SJCRH30 (cell line): Measurements from ENCODE around the gene ZNF646. TPM values are rescaled to one million over a fixed set of nuclear protein-coding genes. Genes with fewer than 3 reads are reported as not detected.

Source experiments
- DNase-seq, 2 experiments: peaks; one replicate each; pipeline ENCODE4 v3.0.0-alpha.2; 2015 to 2020
- H3K27ac ChIP-seq: fragments of 250-450 bp; sonication (Bioruptor Pico); 2 replicates; pipeline ENCODE4 v1.5.1; 2020; ENCODE audit warnings: mild to moderate bottlenecking, moderate library complexity
- H3K27me3 ChIP-seq: fragments of 250-450 bp; sonication (Bioruptor Pico); 2 replicates; pipeline ENCODE4 v1.5.1; 2020; ENCODE audit warnings: mild to moderate bottlenecking, moderate library complexity
- H3K36me3 ChIP-seq: fragments of 250-450 bp; sonication (Bioruptor Pico); 2 replicates; pipeline ENCODE4 v1.5.1; 2020; ENCODE audit warnings: mild to moderate bottlenecking, moderate library complexity
- H3K4me1 ChIP-seq: fragments of 250-450 bp; sonication (Bioruptor Pico); 2 replicates; pipeline ENCODE4 v1.5.1; 2020; ENCODE audit warnings: mild to moderate bottlenecking, moderate library complexity
- H3K4me3 ChIP-seq: fragments of 250-450 bp; sonication (Bioruptor Pico); 2 replicates; pipeline ENCODE4 v1.5.1; 2020; ENCODE audit warnings: mild to moderate bottlenecking, moderate library complexity
- H3K9me3 ChIP-seq: fragments of 250-450 bp; sonication (Bioruptor Pico); replicated peaks from 2 replicates; pipeline ENCODE4 v1.5.1; 2020; ENCODE audit warnings: mild to moderate bottlenecking, moderate library complexity
- total RNA-seq: library from RNA; depleted of rRNA; stranded (reverse); fragments of >200 nt; shearing (Covaris generic); gene quantifications from 2 replicates; pipeline ENCODE4 v1.2.3, GENCODE V29; 2014

ZNF646 gene
- total RNA-seq, 1 experiment from 2014 or later, result 26.4 TPM

DNA sequence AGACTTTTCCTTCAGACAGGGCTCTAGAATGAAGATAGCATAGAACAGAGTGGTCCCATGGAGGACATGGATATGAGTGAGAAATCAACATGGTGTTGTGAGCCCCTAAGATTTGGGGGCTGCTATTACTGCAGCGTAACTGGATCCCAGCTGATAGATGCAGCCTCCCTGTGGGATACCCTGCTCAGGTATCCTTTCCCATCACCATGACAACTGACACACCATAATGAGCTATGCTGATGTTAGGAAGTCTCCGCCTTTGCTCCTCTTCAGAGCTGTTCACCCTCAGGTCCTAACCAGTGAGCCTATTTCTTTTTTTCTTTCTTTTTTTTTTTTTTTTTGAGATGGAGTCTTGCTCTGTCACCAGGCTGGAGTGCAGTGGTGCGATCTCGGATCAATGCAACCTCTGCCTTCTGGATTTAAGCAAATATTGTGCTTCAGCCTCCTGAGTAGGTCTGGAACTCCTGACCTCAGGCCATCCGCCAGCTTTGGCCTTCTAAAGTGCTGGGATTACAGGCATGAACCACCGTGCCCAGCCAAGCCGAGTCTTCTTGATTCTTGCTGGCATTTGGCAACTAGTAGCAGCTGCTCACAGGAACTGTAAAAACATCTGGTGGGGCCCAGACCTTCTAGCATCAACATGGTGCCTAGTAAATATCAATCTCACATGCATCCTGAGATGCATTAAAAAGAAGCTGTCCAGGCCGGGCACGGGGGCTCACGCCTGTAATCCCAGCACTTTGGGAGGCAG is 23.8 kb upstream of the ZNF646 start:
- Histone ChIP-seq H3K27me3 (no peaks in the 10 kb centered on the region), H3K9me3 (no peaks in the 10 kb centered on the region; the same call in 1 of the 2 replicates), H3K27ac (no peak overlapping the region), H3K36me3 (no peaks in the 10 kb centered on the region), H3K4me1 (peaks cover 23% of the 10 kb centered on the region), H3K4me3 (no peak overlapping the region)
- peak; percentile 55 to 71 for DNase-seq

DNA sequence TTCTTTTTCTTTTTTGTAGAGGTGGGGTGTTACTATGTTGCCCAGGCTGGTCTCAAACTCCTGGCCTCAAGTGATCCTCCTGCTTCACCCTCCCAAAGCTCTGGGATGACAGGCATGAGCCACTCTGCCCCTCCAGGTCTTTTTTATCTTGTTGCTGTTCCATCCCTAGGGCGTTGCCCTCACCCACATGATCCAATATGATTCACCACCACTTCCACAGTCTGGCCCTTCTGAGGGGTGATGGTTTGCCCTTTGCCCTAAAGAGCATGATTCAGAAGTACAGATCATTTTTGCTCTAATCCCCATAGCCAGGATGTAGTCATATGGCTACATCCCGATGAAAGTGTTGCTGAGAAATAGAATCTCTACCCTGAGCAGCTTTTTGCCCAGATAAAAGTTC is 22.1 kb upstream of the ZNF646 start:
- H3K27me3 ChIP-seq, result no peaks in the 10 kb centered on the region
- peaks cover 23% of the 10 kb centered on the region for H3K4me1 ChIP-seq
- H3K4me3 ChIP-seq, result no peak overlapping the region
- peak overlapping the region; percentile 50 for H3K27ac ChIP-seq
- H3K9me3 ChIP-seq, result no peaks in the 10 kb centered on the region
- no peaks in the 10 kb centered on the region for H3K36me3 ChIP-seq
- peak; percentile 73 to 78 for DNase-seq

DNA sequence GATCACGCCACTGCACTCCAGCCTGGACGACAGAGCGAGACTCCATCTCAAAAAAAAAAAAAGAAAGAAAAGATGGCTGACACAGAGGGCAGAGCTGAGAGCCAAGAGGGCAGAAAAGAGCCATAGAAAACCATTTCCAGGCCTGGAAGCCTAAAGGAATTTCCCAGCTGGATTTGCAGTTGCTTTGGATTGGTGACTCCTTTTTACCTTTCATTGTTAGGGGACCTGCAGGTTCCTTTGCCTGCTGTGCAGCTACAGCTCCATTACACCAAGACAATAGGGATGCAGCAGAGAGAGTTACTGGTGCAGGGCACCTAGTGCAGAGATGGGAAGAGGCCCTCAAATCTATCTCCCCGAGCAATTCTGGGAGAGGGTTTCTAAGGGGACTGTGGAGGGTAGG is 18.6 kb upstream of the ZNF646 start:
- no peak overlapping the region for H3K27ac ChIP-seq
- peaks cover 14% of the 10 kb centered on the region for H3K4me1 ChIP-seq
- no peak overlapping the region for H3K4me3 ChIP-seq
- no peaks in the 10 kb centered on the region for H3K9me3 ChIP-seq
- no peak for DNase-seq
- H3K36me3 ChIP-seq, result peaks cover 30% of the 10 kb centered on the region
- H3K27me3 ChIP-seq, result no peaks in the 10 kb centered on the region

DNA sequence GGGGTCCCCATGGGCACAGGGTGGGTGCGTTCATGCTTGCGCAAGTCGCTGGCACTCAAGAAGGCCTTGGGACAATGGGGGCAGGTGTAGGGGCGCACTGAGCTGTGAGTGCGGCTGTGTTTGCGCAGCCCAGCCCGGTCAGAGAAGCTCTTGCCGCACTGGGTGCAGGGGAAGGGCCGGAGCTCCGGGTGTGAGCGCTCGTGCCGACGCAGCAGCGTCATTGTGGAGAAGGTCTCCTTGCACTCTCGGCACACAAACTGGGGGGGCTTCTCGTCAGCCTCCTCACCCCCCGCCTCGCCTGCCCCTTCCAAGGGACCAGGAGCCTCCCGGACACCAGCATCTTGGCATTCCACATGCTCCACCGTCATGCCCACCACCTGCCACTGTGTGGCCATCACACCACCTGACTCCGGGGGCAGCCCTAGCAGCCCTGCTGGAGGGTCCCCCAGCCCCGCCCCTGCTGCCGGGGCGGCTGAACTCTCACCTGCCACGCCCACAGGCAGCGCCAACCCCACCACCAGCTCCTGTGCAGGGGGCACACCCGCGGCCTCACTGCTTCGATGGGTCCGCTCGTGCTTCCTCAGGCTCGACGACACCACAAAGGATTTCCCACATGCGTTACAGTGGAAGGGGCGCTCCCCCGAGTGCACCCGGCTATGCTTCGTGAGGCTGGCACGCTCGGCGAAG is 13.0 kb upstream of the ZNF646 start:
- Histone ChIP-seq H3K27me3 (no peaks in the 10 kb centered on the region), H3K36me3 (peaks cover 57% of the 10 kb centered on the region), H3K9me3 (no peaks in the 10 kb centered on the region), H3K4me1 (peaks cover 22% of the 10 kb centered on the region), H3K4me3 (no peak overlapping the region), H3K27ac (no peak overlapping the region)
- no peak for DNase-seq

DNA sequence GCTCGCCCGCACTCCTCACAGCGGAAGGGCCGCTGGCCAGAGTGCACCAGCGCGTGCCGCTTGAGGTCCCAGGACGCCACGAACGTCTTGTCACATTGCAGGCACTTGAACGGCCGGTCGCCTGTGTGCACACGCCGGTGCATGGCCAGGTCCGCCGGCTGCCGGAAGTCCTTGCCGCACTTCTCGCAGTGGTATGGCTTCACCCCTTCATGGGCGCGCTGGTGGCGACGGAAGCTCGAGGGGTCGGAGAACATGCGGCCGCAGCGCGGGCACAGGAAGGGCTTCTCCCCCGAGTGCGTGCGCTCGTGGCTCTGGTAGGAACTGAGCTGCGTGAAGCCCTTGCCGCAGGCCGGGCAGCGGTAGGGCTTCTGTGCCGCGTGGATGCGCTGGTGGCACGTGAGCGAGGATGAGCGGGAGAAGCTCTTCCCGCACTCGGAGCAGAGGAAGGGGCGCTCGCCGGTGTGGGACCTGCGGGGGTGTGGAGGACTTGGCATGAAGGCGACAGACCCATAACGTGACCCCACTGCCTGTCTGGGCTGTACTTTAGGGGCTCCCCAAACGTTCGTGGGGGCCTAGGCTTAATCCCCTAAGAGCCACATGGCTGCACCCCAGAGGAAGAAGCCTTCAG is 12.3 kb upstream of the ZNF646 start:
- Histone ChIP-seq H3K27me3 (no peaks in the 10 kb centered on the region), H3K4me3 (no peak overlapping the region), H3K9me3 (no peaks in the 10 kb centered on the region), H3K4me1 (peaks cover 24% of the 10 kb centered on the region), H3K27ac (no peak overlapping the region), H3K36me3 (peaks cover 60% of the 10 kb centered on the region)
- no peak for DNase-seq

DNA sequence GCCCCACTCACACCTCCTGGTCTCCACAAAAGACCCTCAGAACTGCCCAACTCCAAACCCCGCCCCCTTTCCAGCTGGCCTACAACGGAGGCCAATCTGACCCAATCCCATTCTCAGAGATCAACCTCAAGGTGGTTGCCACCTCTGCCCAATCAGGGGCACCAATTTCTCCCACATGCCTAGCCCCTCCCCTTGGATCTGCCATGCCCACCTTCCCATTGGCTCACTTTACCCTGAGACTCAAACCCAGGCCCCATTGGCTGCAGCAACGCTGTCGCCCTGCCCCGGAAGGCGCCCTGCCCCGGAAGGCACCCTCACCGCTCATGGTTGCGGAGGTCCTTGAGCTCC is 10.8 kb upstream of the ZNF646 start:
- Histone ChIP-seq H3K9me3 (no peaks in the 10 kb centered on the region), H3K27me3 (no peaks in the 10 kb centered on the region), H3K4me1 (peaks cover 24% of the 10 kb centered on the region), H3K27ac (peak overlapping the region; percentile 91), H3K36me3 (peaks cover 55% of the 10 kb centered on the region), H3K4me3 (no peak overlapping the region)
- DNase-seq, result no peak

DNA sequence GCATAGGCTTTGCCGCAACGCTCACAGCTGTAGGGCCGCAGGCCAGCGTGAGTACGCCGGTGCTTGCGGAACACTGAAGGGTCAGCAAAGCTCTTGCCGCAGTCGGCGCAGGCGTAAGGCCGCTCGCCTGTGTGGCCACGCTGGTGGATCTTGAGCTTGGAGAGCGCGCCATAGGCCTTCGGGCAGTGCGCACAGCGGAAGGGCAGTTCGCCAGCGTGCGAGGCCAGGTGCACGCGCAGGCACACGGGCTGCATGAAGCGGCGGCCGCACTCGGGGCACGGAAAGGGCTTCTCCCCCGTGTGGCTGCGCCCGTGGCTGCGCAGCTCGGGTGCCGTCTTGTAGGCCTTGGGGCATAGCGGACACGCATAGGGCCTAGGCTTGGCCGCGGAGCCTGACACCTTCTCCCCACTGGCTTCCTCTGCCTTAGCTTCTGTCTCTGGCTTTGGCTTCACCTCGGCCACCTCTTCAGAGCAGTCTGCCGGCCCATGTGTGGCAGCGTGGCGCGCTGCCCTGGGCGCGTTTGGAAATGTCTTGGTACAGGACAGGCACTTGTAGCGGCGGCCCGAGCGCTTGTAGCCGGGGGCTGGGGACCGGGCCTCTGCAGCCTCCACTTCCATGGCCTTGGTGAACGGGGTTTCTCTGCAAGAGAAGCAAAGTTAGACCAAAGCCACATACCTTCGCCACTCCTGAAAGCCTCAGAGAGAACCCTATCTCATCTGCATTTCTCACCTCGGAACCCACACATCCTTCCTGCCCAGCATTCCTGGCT is 10.2 kb upstream of the ZNF646 start:
- Histone ChIP-seq H3K27ac (peak overlapping the region; percentile 91), H3K4me1 (peaks cover 24% of the 10 kb centered on the region), H3K36me3 (peaks cover 50% of the 10 kb centered on the region), H3K27me3 (no peaks in the 10 kb centered on the region), H3K9me3 (no peaks in the 10 kb centered on the region), H3K4me3 (no peak overlapping the region)
- no peak for DNase-seq

DNA sequence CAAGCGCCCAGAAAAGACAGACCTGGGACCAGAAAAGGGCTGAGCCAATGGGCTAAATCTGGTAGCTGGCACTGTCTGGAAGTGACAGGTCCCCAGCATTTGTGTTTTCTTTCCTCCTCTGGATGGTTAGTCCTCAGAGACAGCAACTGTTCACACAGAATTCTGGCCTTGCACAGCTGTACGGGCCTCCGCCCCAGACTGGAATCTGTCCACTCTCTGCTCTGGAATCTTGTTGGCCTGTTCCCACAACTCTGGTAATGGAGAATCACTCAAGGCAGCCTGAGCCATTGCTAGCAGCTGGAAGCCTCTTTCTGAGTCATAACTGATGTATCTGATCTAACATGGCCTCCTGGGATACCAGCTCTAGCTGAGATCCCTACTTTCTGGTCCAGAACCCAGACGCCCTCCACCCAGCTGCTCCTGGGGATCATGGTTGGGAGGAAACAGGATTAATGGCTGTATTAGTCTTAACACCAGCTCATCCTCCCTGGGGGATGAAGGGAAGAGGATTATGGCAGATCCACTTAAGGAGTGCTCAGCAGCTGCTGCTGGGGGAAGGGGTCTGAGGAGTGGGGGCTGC is 9.2 kb upstream of the ZNF646 start:
- DNase-seq, result peak; percentile 99 to 100
- Histone ChIP-seq H3K4me1 (peaks cover 24% of the 10 kb centered on the region), H3K27me3 (no peaks in the 10 kb centered on the region), H3K36me3 (peaks cover 43% of the 10 kb centered on the region), H3K9me3 (no peaks in the 10 kb centered on the region), H3K27ac (peak overlapping the region; percentile 91), H3K4me3 (no peak overlapping the region)

DNA sequence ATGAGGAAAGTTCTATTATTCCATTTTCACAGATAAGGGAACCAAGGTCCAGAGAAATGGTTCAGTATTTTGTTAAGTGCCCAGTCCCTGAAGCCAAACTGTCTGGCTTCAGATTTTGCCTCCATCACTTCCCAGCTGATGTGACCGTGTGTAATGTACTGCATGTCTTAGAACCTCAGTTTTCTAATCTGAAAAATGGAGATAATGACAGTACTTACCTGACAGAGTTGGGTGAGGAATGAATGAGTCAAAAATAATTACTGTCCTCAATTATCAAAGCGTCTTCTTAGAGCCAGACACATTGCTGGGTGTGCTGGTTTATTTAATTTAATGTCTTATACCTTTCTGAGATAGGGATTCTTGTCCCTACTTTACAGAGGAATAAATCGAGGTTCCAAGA is 6.9 kb upstream of the ZNF646 start:
- Histone ChIP-seq H3K4me3 (no peak overlapping the region), H3K27ac (no peak overlapping the region), H3K27me3 (no peaks in the 10 kb centered on the region), H3K36me3 (peaks cover 20% of the 10 kb centered on the region), H3K4me1 (peaks cover 31% of the 10 kb centered on the region), H3K9me3 (no peaks in the 10 kb centered on the region)
- no peak for DNase-seq

DNA sequence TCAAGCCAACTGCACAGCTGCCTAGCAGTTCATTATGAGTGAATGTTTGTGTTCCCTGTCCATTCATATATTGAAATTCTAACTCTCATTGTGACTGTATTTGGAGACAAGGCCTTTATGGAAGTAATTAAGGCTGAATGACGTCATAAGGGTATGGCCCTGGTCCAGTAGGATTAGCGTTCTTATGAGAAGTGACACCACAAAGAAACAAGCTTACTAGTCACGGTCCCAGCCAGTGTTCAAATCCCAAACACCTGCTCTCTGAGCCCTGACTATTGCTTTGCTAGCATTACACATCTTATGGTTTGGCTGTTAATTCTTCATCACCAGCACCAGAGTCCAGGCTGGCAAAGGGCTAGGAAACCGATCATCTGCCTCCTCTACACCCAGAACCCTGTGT is 2.4 kb upstream of the ZNF646 start:
- peak; percentile 93 to 99 for DNase-seq

DNA sequence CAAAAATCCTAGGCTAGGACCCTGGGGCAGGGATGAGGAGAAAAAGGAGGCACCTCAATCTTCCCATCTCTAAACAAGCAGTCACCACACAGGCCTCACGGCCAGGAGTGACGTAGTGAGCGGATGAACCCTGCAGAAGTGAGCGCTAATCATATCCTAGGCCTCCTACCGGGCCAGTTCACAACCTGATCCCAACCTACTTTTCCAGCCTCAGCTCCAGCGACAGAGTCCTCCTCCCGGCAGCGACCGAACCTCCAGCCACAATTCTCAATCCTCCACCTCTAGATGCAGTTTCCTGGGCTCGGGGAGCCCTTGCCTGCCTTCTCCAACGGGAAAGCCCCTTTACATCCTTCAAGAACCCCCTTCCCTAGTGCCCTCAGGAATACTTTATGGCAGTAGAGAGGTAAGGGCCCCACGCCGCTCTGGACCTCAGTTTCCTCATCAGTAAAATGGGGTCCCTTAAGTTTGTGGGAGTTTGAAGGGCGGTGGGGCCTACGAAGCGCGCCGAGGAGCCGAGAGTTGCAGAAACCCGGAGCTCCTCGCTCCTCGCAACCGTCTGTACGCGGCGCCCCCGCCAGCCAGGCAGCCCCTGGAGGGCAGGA is 1.6 kb upstream of the ZNF646 start:
- Histone ChIP-seq H3K36me3 (peaks cover 12% of the 10 kb centered on the region), H3K4me3 (peak overlapping the region; percentile 94), H3K9me3 (no peaks in the 10 kb centered on the region), H3K4me1 (peaks cover 7% of the 10 kb centered on the region), H3K27me3 (no peaks in the 10 kb centered on the region), H3K27ac (peak overlapping the region; percentile 98)
- peak; percentile 40 to 70 for DNase-seq

More for the DNA sequence above, 2.4 kb upstream of the ZNF646 start:
- H3K4me3 ChIP-seq, result peak overlapping the region; percentile 94
- no peaks in the 10 kb centered on the region for H3K9me3 ChIP-seq
- H3K27ac ChIP-seq, result peak overlapping the region; percentile 98
- peaks cover 7% of the 10 kb centered on the region for H3K4me1 ChIP-seq
- no peaks in the 10 kb centered on the region for H3K27me3 ChIP-seq
- H3K36me3 ChIP-seq, result peaks cover 9% of the 10 kb centered on the region

DNA sequence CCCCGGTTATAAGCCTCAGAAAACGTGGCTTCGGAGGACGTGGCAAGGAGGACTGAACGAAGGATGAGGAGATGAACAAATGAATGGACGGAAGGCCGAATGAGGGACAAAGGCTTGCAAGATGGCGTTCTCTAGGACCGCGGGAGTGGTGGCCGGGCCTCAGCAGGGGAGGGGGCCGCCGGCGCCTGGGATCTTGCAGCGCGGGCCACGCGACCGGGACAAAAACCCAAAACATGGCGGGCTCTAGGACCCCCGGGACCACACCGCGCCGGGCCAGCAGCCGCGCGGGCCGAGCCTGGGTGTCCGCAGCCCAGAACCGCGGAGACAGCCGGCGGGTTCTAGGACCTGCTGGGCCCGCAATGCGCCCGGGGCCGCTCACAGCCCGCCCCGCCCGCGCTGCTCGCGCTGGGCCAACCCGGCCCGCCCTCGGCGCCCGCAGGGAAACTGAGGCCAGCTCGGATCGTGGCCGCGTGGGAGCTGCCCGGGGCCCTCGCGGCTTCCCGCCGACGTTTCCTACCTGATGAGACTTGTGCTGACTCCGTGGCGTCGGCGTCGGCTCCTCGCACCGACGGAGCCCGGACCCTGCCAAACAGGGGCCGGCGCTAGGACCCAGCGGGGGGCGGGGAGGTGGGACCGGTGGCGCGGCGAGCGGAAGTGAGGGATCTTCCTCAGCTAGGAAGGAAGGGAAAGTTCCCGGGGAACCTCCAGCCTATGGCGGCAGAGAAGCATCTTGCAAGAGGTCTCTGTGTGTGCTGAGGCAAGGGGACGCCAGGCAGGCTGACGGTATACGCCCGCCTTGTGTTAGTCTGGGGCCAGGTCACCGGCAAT is 866 bp upstream of the ZNF646 start:
- Histone ChIP-seq H3K27me3 (no peaks in the 10 kb centered on the region), H3K36me3 (peaks cover 17% of the 10 kb centered on the region), H3K9me3 (no peaks in the 10 kb centered on the region), H3K4me3 (peak overlapping the region; percentile 94), H3K27ac (peak overlapping the region; percentile 98), H3K4me1 (peaks cover 7% of the 10 kb centered on the region)
- peak; percentile 92 to 93 for DNase-seq

DNA sequence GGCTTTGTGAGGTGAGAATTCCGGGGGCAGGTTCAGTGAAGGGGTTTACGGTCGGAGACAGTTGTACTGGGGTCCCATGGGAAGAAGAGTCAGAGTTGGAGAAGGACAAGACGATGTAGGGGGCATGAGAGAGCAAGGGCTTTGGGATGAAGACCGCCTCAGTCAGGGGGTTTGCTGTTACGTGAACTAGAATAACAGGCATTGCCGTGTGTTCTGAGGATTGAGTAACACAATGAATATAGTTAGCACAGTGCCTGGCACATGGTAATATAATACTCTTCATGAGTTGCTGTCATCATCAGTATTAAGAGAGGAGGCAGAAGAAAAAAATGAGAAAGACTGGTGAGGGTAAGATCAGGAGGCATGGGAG is 577 bp downstream of the ZNF646 start:
- H3K27ac ChIP-seq, result peak overlapping the region; percentile 98
- peak overlapping the region; percentile 94 for H3K4me3 ChIP-seq
- no peak for DNase-seq
- H3K27me3 ChIP-seq, result no peaks in the 10 kb centered on the region
- peaks cover 32% of the 10 kb centered on the region for H3K36me3 ChIP-seq
- H3K4me1 ChIP-seq, result peaks cover 7% of the 10 kb centered on the region
- H3K9me3 ChIP-seq, result no peaks in the 10 kb centered on the region
